ENCODE measurements around the gene THSD4.

- TF ChIP-seq POLR2AphosphoS5 (IDR thresholded peaks at IDR 0.05; ENCODE audit: borderline replicate concordance, low read depth, low read length) (no peak), EZH2 (IDR thresholded peaks at IDR 0.05) (no peak)
Observed at GRCh38 chr15:71804695-71805470, 689.6 kb downstream of the THSD4 start.

Measured in SK-N-MC (cell line).